Adipocyte (in vitro differentiated cells): ENCODE measurements around the gene RNF130.

Experiments used
- DNase-seq: peaks from one replicate; pipeline ENCODE4 v3.0.0-alpha.2; 2015; ENCODE audit warnings: low read depth
- H3K27me3 ChIP-seq: replicated peaks from 2 replicates; pipeline ENCODE4 v1.7.0; 2013; ENCODE audit warnings: mild to moderate bottlenecking, low read length, moderate library complexity; ENCODE audit not compliant: control insufficient read depth, insufficient read depth
- H3K36me3 ChIP-seq: 2 replicates; pipeline ENCODE4 v1.7.0; 2013; ENCODE audit warnings: low read length, mild to moderate bottlenecking, moderate library complexity; ENCODE audit not compliant: control insufficient read depth, insufficient read depth, severe bottlenecking
- H3K4me1 ChIP-seq: 2 replicates; pipeline ENCODE4 v1.7.0; 2013; ENCODE audit warnings: mild to moderate bottlenecking, low read length, moderate library complexity; ENCODE audit not compliant: control insufficient read depth, insufficient read depth
- H3K4me3 ChIP-seq: 2 replicates; pipeline ENCODE4 v1.7.0; 2013; ENCODE audit warnings: mild to moderate bottlenecking, low read length, moderate library complexity
- H3K9ac ChIP-seq: 2 replicates; pipeline ENCODE4 v1.7.0; 2013; ENCODE audit warnings: mild to moderate bottlenecking, low read length, moderate library complexity
- H3K9me3 ChIP-seq: 2 replicates; pipeline ENCODE4 v1.7.0; 2013; ENCODE audit warnings: mild to moderate bottlenecking, low read length, moderate library complexity; ENCODE audit not compliant: control insufficient read depth

Gene RNF130

GRCh38 chr5:180081481-180081880, 9.9 kb upstream of the RNF130 start:
- H3K4me1 ChIP-seq = no peaks in the 10 kb centered on the region
- no peak overlapping the region for H3K9ac ChIP-seq
- no peaks in the 10 kb centered on the region for H3K9me3 ChIP-seq
- H3K4me3 ChIP-seq = no peak overlapping the region
- no peak for DNase-seq
- no peaks in the 10 kb centered on the region for H3K36me3 ChIP-seq
- H3K27me3 ChIP-seq = peaks cover 47% of the 10 kb centered on the region

- Histone ChIP-seq H3K27me3 (peaks cover 47% of the 10 kb centered on the region), H3K4me3 (no peak overlapping the region), H3K9ac (no peak overlapping the region), H3K9me3 (no peaks in the 10 kb centered on the region), H3K4me1 (no peaks in the 10 kb centered on the region), H3K36me3 (no peaks in the 10 kb centered on the region)
- DNase-seq = no peak
These were observed 9.1 kb upstream of the RNF130 start for GRCh38 chr5:180080486-180081280.

GRCh38 chr5:180079702-180080466, 8.3 kb upstream of the RNF130 start:
- Histone ChIP-seq H3K9me3 (no peaks in the 10 kb centered on the region), H3K36me3 (no peaks in the 10 kb centered on the region), H3K9ac (no peak overlapping the region), H3K4me3 (no peak overlapping the region), H3K27me3 (peaks cover 47% of the 10 kb centered on the region), H3K4me1 (no peaks in the 10 kb centered on the region)
- no peak for DNase-seq

- no peaks in the 10 kb centered on the region for H3K4me1 ChIP-seq
- H3K4me3 ChIP-seq = no peak overlapping the region
- H3K36me3 ChIP-seq = no peaks in the 10 kb centered on the region
- H3K27me3 ChIP-seq = peaks cover 37% of the 10 kb centered on the region
- no peak overlapping the region for H3K9ac ChIP-seq
- H3K9me3 ChIP-seq = no peaks in the 10 kb centered on the region
- DNase-seq = no peak
These were observed 6.8 kb upstream of the RNF130 start for GRCh38 chr5:180078348-180078747.

GRCh38 chr5:180077594-180078284, 6.2 kb upstream of the RNF130 start:
- DNase-seq = no peak
- Histone ChIP-seq H3K9ac (no peak overlapping the region), H3K27me3 (peaks cover 37% of the 10 kb centered on the region), H3K9me3 (no peaks in the 10 kb centered on the region), H3K36me3 (no peaks in the 10 kb centered on the region), H3K4me1 (no peaks in the 10 kb centered on the region), H3K4me3 (no peak overlapping the region)

GRCh38 chr5:180075703-180076102, 4.1 kb upstream of the RNF130 start:
- DNase-seq = no peak
- peaks cover 5% of the 10 kb centered on the region for H3K9me3 ChIP-seq
- no peak overlapping the region for H3K4me3 ChIP-seq
- peaks cover 24% of the 10 kb centered on the region for H3K27me3 ChIP-seq
- no peaks in the 10 kb centered on the region for H3K36me3 ChIP-seq
- H3K9ac ChIP-seq = no peak overlapping the region
- H3K4me1 ChIP-seq = peaks cover 1% of the 10 kb centered on the region

- DNase-seq = no peak
- Histone ChIP-seq H3K4me1 (peaks cover 13% of the 10 kb centered on the region), H3K9me3 (peaks cover 5% of the 10 kb centered on the region), H3K9ac (no peak overlapping the region), H3K27me3 (peaks cover 13% of the 10 kb centered on the region), H3K36me3 (no peaks in the 10 kb centered on the region), H3K4me3 (no peak overlapping the region)
These were observed 2.9 kb upstream of the RNF130 start for GRCh38 chr5:180074462-180074861.

- no peaks in the 10 kb centered on the region for H3K36me3 ChIP-seq
- H3K9ac ChIP-seq = no peak overlapping the region
- H3K9me3 ChIP-seq = peaks cover 5% of the 10 kb centered on the region
- H3K27me3 ChIP-seq = no peaks in the 10 kb centered on the region
- no peak for DNase-seq
- H3K4me1 ChIP-seq = peaks cover 13% of the 10 kb centered on the region
- H3K4me3 ChIP-seq = peak overlapping the region; percentile 86
These were observed 997 bp upstream of the RNF130 start for GRCh38 chr5:180072556-180072955.

GRCh38 chr5:180072256-180072548, 643 bp upstream of the RNF130 start:
- no peak for DNase-seq
- Histone ChIP-seq H3K4me1 (peaks cover 13% of the 10 kb centered on the region), H3K4me3 (peak overlapping the region; percentile 86), H3K36me3 (no peaks in the 10 kb centered on the region), H3K9ac (peak overlapping the region; percentile 91), H3K27me3 (no peaks in the 10 kb centered on the region), H3K9me3 (peaks cover 5% of the 10 kb centered on the region)

- H3K9me3 ChIP-seq = peaks cover 5% of the 10 kb centered on the region
- no peaks in the 10 kb centered on the region for H3K36me3 ChIP-seq
- H3K27me3 ChIP-seq = no peaks in the 10 kb centered on the region
- H3K9ac ChIP-seq = peak overlapping the region; percentile 91
- H3K4me3 ChIP-seq = peak overlapping the region; percentile 86
- peaks cover 13% of the 10 kb centered on the region for H3K4me1 ChIP-seq
- DNase-seq = peak; percentile 73
These were observed 616 bp downstream of the RNF130 start for GRCh38 chr5:180070756-180071530.
